AG04450 (cell line): ENCODE data around the gene TBCD. TPM values are rescaled to one million over a fixed set of nuclear protein-coding genes. Genes with fewer than 3 reads are reported as not detected.
"Not testable (repeated sequence)": the region's sequence is repeated elsewhere in the genome, so short reads cannot be mapped to it uniquely, and the experiment has no call there.

Source experiments
- CTCF ChIA-PET: fragments of 300-600, 350-600 bp; formaldehyde crosslinking; extraction: SDS; loops from one replicate; lab custom pipeline; 2022; ENCODE audit warnings: antibody characterized with exemption, inconsistent platforms; lab: Charles Lee
- POLR2A ChIA-PET: fragments of 350-600 bp; formaldehyde crosslinking; extraction: SDS; loops from one replicate; lab custom pipeline; 2021; ENCODE audit warnings: antibody characterized with exemption, inconsistent platforms; lab: Yijun Ruan, JAX
- DNase-seq: peaks from one replicate; pipeline ENCODE4 v3.0.0-alpha.2; 2011; ENCODE audit warnings: low read depth, low spot score
- H3K27ac ChIP-seq: one replicate; pipeline ENCODE4 v1.5.1; 2012; ENCODE audit warnings: low read depth, low read length, control low read depth
- H3K27me3 ChIP-seq: one replicate; pipeline ENCODE4 v1.6.0; 2012; ENCODE audit warnings: low read length; ENCODE audit not compliant: control insufficient read depth, insufficient read depth
- H3K4me3 ChIP-seq: 2 replicates; pipeline ENCODE4 v1.5.1; 2011; ENCODE audit warnings: mild to moderate bottlenecking, low read depth, low read length, control low read depth
- H3K9me3 ChIP-seq: 2 replicates; pipeline ENCODE4 v1.5.1; 2012; ENCODE audit warnings: low read length; ENCODE audit not compliant: control insufficient read depth, insufficient read depth
- CTCF ChIP-seq: IDR thresholded peaks from 2 replicates; pipeline ENCODE4 v1.5.1; 2011; ENCODE audit warnings: low read depth, low read length, control low read depth, inconsistent platforms
- polyA plus RNA-seq: library from polyadenylated mRNA; depleted of rRNA; stranded (reverse); fragments of >200 nt; gene quantifications from 2 replicates; pipeline ENCODE4 v1.2.3, GENCODE V29; 2011

TBCD gene
- polyA plus RNA-seq, 1 experiment: 28.5 TPM

GRCh38 chr17:82981141-82981730, 229.4 kb downstream of the TBCD start:
- peaks cover 2% of the 10 kb centered on the region; the same call in 1 of the 2 replicates for H3K9me3 ChIP-seq
- no peak for DNase-seq
- H3K27ac ChIP-seq: no peak overlapping the region
- CTCF ChIA-PET: no interaction called here
- no peaks in the 10 kb centered on the region for H3K27me3 ChIP-seq
- POLR2A ChIA-PET: no interaction called here
- no peak overlapping the region for H3K4me3 ChIP-seq
- no peak for TF ChIP-seq CTCF

- Histone ChIP-seq H3K4me3 (no peak overlapping the region), H3K9me3 (peaks cover 2% of the 10 kb centered on the region; the same call in 1 of the 2 replicates), H3K27me3 (no peaks in the 10 kb centered on the region), H3K27ac (no peak overlapping the region)
- TF ChIP-seq CTCF: no peak
- ChIA-PET CTCF (no interaction called here), POLR2A (no interaction called here)
- DNase-seq: no peak
These were observed 231.8 kb downstream of the TBCD start for GRCh38 chr17:82983510-82984248.

GRCh38 chr17:82984249-82984617, 232.4 kb downstream of the TBCD start:
- CTCF ChIA-PET: not testable (repeated sequence)

GRCh38 chr17:82984751-82985427, 233.0 kb downstream of the TBCD start:
- no peak for DNase-seq
- H3K9me3 ChIP-seq: peaks cover 2% of the 10 kb centered on the region; the same call in 1 of the 2 replicates
- no peak overlapping the region for H3K27ac ChIP-seq
- TF ChIP-seq CTCF: no peak
- H3K27me3 ChIP-seq: no peaks in the 10 kb centered on the region
- no peak overlapping the region for H3K4me3 ChIP-seq
- ChIA-PET CTCF (no interaction called here), POLR2A (no interaction called here)

More at GRCh38 chr17:82984249-82984617, 232.4 kb downstream of the TBCD start:
- DNase-seq, H3K27me3 ChIP-seq, H3K9me3 ChIP-seq, H3K4me3 ChIP-seq, H3K27ac ChIP-seq, POLR2A ChIA-PET: not testable (repeated sequence)

GRCh38 chr17:82985428-82985805, 233.6 kb downstream of the TBCD start:
- H3K27me3 ChIP-seq: no peaks in the 10 kb centered on the region
- no peak overlapping the region for H3K4me3 ChIP-seq
- H3K27ac ChIP-seq: no peak overlapping the region
- no peak for TF ChIP-seq CTCF
- CTCF ChIA-PET: no interaction called here
- POLR2A ChIA-PET: no interaction called here
- peaks cover 2% of the 10 kb centered on the region; the same call in 1 of the 2 replicates for H3K9me3 ChIP-seq
- no peak for DNase-seq
